Activated CD8-positive, alpha-beta memory T cell treated with anti-CD3 and anti-CD28 coated beads, Interleukin-2, amount 10 ng/mL, durations not matched to agents 7 days and 5 days (primary cell): ENCODE measurements around the gene SPEM1. TPM values are rescaled to one million over a fixed set of nuclear protein-coding genes. Genes with fewer than 3 reads are reported as not detected.

ENCODE experiments used
- ATAC-seq: fragments of 150-1000 bp; cut with Tn5 transposase; one replicate; pipeline ENCODE4 v1.10.0; 2021; ENCODE audit warnings: moderate library complexity
- CTCF ChIA-PET: fragments of 350-600 bp; sonication (Branson Sonifier 250); formaldehyde crosslinking; loops from one replicate; lab custom pipeline; 2021; ENCODE audit warnings: antibody characterized with exemption; lab: Charles Lee
- DNase-seq: peaks from one replicate; pipeline ENCODE4 v3.0.0-alpha.2; 2020
- H3K27ac Mint-ChIP-seq: one replicate; pipeline ENCODE4 v1.8.0; 2021; ENCODE audit warnings: mild to moderate bottlenecking, mixed read lengths
- H3K27me3 Mint-ChIP-seq: one replicate; pipeline ENCODE4 v1.8.0; 2021; ENCODE audit warnings: mixed read lengths
- H3K36me3 Mint-ChIP-seq: one replicate; pipeline ENCODE4 v1.8.0; 2021; ENCODE audit warnings: mild to moderate bottlenecking, mixed read lengths
- H3K4me1 Mint-ChIP-seq: one replicate; pipeline ENCODE4 v1.8.0; 2021; ENCODE audit warnings: mixed read lengths
- H3K4me3 Mint-ChIP-seq: one replicate; pipeline ENCODE4 v1.8.0; 2021; ENCODE audit warnings: mild to moderate bottlenecking, moderate library complexity, mixed read lengths
- H3K9me3 Mint-ChIP-seq: one replicate; pipeline ENCODE4 v1.8.0; 2022; ENCODE audit warnings: low read depth, mixed read lengths
- total RNA-seq, 2 experiments: library from RNA; stranded (reverse); gene quantifications; one replicate each; pipeline ENCODE4 v1.2.3, GENCODE V29; 2021

Gene SPEM1
- total RNA-seq, 2 experiments from 2014 or later, result not detected

- H3K27me3 Mint-ChIP-seq, result no peaks in the 10 kb centered on the region
- CTCF ChIA-PET, result interaction anchor here (0.6 to 2.3 kb wide), 2 partner anchors 83 to 170 kb away, joined by 3 to 6 read pairs; no protein-coding TSS in a partner anchor
- H3K36me3 Mint-ChIP-seq, result peaks cover 4% of the 10 kb centered on the region
- no peak overlapping the region for H3K4me3 Mint-ChIP-seq
- H3K9me3 Mint-ChIP-seq, result no peaks in the 10 kb centered on the region
- ATAC-seq (no peak), DNase-seq (no peak)
- H3K27ac Mint-ChIP-seq, result no peak overlapping the region
- peaks cover 18% of the 10 kb centered on the region for H3K4me1 Mint-ChIP-seq
These were observed 29.9 kb upstream of the SPEM1 start for GRCh38 chr17:7389924-7390910.

DNA sequence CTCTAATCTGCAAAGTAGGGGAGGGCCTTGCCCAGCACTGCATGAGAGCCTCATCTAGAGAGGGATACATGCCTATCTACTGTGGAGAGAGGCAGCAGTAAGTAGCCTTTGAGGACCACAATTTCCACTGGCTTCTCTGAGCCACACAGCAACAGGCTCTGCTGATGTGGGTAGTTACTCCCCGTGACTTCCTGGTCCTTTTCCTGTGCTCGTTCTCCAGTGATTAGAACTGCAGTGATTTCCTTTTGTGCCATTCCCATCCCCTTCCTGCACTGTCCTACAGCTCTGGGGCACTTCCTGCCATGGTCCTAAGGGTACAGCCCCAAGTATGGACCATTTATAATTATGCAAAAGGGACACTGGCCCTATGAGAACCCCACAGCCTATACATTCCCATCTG is 28.8 kb upstream of the SPEM1 start:
- Mint-ChIP-seq H3K4me1 (peaks cover 18% of the 10 kb centered on the region), H3K27me3 (no peaks in the 10 kb centered on the region), H3K4me3 (no peak overlapping the region), H3K9me3 (no peaks in the 10 kb centered on the region), H3K27ac (no peak overlapping the region), H3K36me3 (peaks cover 4% of the 10 kb centered on the region)
- no peak for DNase-seq
- CTCF ChIA-PET, result interaction anchor here (0.6 kb wide), 1 partner anchor 82 kb away, joined by 3 read pairs; no protein-coding TSS in a partner anchor
- no peak for ATAC-seq

- Mint-ChIP-seq H3K27me3 (no peaks in the 10 kb centered on the region), H3K9me3 (no peaks in the 10 kb centered on the region), H3K4me3 (peak overlapping the region; percentile 94), H3K27ac (no peak overlapping the region), H3K4me1 (peaks cover 18% of the 10 kb centered on the region), H3K36me3 (peaks cover 4% of the 10 kb centered on the region)
- DNase-seq (no peak), ATAC-seq (no peak)
- CTCF ChIA-PET, result interaction anchor here (0.7 to 2.6 kb wide), 7 partner anchors 8 to 295 kb away, joined by 3 to 11 read pairs (median 5); partner anchors contain the start of genes SENP3, TMEM256 and WRAP53
These were observed 27.2 kb upstream of the SPEM1 start for GRCh38 chr17:7392696-7393612.

GRCh38 chr17:7393613-7394451 is 26.3 kb upstream of the SPEM1 start:
- Mint-ChIP-seq H3K36me3 (peaks cover 4% of the 10 kb centered on the region), H3K27me3 (no peaks in the 10 kb centered on the region), H3K4me1 (peaks cover 18% of the 10 kb centered on the region), H3K4me3 (peak overlapping the region; percentile 94), H3K9me3 (no peaks in the 10 kb centered on the region), H3K27ac (peak overlapping the region; percentile 84)
- CTCF ChIA-PET, result interaction anchor here (1.1 to 2.6 kb wide), 8 partner anchors 9 to 294 kb away, joined by 3 to 11 read pairs (median 4); partner anchors contain the start of genes SENP3, TMEM256 and WRAP53
- DNase-seq (peak; percentile 57), ATAC-seq (peak; percentile 45)

DNA sequence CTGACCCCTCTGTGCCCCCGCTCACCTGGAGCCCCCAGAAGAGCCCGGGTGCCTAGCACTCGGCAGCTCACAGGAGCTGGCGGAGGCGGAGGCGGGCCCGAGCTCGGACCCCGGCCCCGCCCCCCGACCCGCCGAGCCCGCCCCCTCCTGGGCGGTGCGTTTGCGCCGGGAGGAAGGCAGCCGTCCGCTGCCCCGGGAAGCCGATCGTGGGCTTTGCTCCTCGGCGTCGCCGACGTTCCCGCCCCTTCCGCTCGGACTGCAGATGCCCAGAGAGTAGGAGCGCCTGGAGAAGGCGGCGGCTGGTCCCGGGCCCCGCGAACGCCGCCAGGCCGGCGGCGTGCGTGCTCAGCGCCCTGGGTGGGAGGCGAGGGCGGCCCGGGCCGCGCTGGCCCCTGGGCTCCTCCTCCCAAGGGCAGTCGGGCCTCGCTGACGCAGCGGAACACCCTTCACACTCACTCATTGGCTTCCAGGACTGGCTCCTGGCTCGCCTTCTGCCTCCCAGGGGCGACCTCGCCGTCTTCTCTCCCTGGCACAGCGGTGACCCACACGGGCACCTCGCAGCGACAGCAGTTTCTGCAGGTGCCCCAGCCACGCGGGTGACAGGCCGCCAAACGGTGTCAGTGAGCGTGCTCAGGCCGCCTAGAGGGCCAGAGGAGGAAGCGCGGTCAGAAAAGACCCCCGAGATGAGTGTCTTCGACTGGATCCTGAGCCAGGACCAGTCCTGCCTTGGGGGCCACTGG is 25.5 kb upstream of the SPEM1 start, which contains the start of gene PLSCR3:
TSS of gene PLSCR3 (minus strand) at position 74 of the 740 bp plus-strand sequence. CDS start 415 bp downstream, outside the sequence.
- H3K4me3 Mint-ChIP-seq, result peak within 1 kb of the TSS; percentile 94
- H3K9me3 Mint-ChIP-seq, result no peaks in the 10 kb centered on the region
- peaks cover 3% of the 10 kb centered on the region for H3K36me3 Mint-ChIP-seq
- CTCF ChIA-PET, result interaction anchor here (1.2 to 2.6 kb wide), 7 partner anchors 10 to 294 kb away, joined by 3 to 11 read pairs (median 5); partner anchors contain the start of genes SENP3 and WRAP53
- peaks cover 18% of the 10 kb centered on the region for H3K4me1 Mint-ChIP-seq
- H3K27me3 Mint-ChIP-seq, result no peaks in the 10 kb centered on the region
- DNase-seq, result peak; percentile 86
- ATAC-seq, result peak; percentile 92
- peak within 1 kb of the TSS; percentile 85 for H3K27ac Mint-ChIP-seq

- DNase-seq (no peak), ATAC-seq (no peak)
- no peak overlapping the region for H3K4me3 Mint-ChIP-seq
- CTCF ChIA-PET, result interaction anchor here (3.0 kb wide), 1 partner anchor 40 kb away, joined by 16 read pairs; the partner anchor contains the start of gene TMEM102
- H3K27ac Mint-ChIP-seq, result no peak overlapping the region
- peaks cover 18% of the 10 kb centered on the region for H3K4me1 Mint-ChIP-seq
- H3K36me3 Mint-ChIP-seq, result no peaks in the 10 kb centered on the region
- H3K9me3 Mint-ChIP-seq, result no peaks in the 10 kb centered on the region
- no peaks in the 10 kb centered on the region for H3K27me3 Mint-ChIP-seq
These were observed 24.0 kb upstream of the SPEM1 start for GRCh38 chr17:7396147-7396546.

GRCh38 chr17:7398612-7399011 is 21.5 kb upstream of the SPEM1 start:
- Mint-ChIP-seq H3K27ac (no peak overlapping the region), H3K27me3 (no peaks in the 10 kb centered on the region)
- CTCF ChIA-PET, result interaction anchor here (1.0 to 3.0 kb wide), 4 partner anchors 37 to 162 kb away, joined by 4 to 16 read pairs (median 6); partner anchors contain the start of gene TMEM102

DNA sequence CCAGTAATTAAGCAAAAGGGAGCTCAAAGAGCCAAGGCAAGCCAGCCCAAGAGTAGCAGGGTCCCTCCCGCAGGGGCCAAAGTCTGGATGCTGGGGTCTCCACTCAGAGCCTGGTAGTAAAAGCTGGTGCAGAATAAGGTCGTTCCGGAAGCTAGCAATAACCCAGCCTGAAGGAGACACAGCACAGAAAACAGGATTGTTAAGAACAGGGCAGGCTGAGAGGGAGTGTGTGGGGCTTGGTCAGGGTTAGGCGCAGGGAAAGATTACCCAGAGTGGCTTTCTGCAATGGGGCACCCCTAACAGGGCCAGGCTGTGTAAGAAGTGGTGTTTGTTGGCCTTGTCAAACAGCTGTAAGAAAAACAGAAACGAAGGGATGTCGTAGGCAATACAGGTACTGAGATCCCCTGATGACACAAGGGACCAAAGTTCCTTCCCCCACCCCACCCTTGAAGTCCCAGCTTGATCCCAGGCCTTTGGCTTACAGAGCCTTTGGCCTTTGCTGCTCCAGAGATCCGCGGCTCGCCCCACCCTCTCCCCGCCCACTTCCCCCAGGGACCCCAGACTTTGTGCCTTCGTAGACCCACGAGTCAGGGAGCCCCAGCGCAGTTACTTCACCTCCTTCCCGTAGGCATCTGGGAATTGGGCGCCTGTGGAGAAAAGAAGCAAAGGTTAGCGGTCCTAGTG is 16.9 kb upstream of the SPEM1 start:
- Mint-ChIP-seq H3K4me3 (peak overlapping the region; percentile 88), H3K9me3 (no peaks in the 10 kb centered on the region), H3K4me1 (peaks cover 15% of the 10 kb centered on the region), H3K27me3 (peaks cover 9% of the 10 kb centered on the region), H3K36me3 (no peaks in the 10 kb centered on the region), H3K27ac (peak overlapping the region; percentile 95)
- DNase-seq (peak; percentile 61), ATAC-seq (no peak)
- CTCF ChIA-PET, result interaction anchor here (1.0 to 4.0 kb wide), 7 partner anchors 14 to 186 kb away, joined by 3 to 34 read pairs (median 5); partner anchors contain the start of genes SOX15 and TMEM102

More at GRCh38 chr17:7398612-7399011, 21.5 kb upstream of the SPEM1 start:
- no peaks in the 10 kb centered on the region for H3K9me3 Mint-ChIP-seq
- DNase-seq, result no peak
- no peaks in the 10 kb centered on the region for H3K36me3 Mint-ChIP-seq
- H3K4me3 Mint-ChIP-seq, result no peak overlapping the region
- no peak for ATAC-seq
- H3K4me1 Mint-ChIP-seq, result peaks cover 14% of the 10 kb centered on the region

DNA sequence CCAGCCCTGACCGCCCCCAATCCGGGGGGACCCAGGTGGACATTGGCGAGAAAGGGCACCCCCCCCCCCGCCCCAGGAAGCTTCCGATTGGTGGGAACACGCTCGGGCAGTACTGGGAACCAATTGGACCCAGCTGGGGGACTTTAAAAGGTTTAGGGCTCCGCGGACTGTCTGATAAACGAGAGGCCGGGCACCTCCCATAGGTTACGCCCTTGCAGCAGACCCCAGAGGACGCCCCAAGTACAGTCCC is 16.5 kb upstream of the SPEM1 start:
- CTCF ChIA-PET, result interaction anchor here (0.7 to 4.0 kb wide), 9 partner anchors 11 to 157 kb away, joined by 3 to 34 read pairs (median 3); partner anchors contain the start of gene TMEM102
- DNase-seq (no peak), ATAC-seq (no peak)
- H3K4me3 Mint-ChIP-seq, result peak overlapping the region; percentile 88
- peaks cover 15% of the 10 kb centered on the region for H3K4me1 Mint-ChIP-seq
- peak overlapping the region; percentile 95 for H3K27ac Mint-ChIP-seq
- H3K9me3 Mint-ChIP-seq, result no peaks in the 10 kb centered on the region
- H3K27me3 Mint-ChIP-seq, result peaks cover 9% of the 10 kb centered on the region
- no peaks in the 10 kb centered on the region for H3K36me3 Mint-ChIP-seq

DNA sequence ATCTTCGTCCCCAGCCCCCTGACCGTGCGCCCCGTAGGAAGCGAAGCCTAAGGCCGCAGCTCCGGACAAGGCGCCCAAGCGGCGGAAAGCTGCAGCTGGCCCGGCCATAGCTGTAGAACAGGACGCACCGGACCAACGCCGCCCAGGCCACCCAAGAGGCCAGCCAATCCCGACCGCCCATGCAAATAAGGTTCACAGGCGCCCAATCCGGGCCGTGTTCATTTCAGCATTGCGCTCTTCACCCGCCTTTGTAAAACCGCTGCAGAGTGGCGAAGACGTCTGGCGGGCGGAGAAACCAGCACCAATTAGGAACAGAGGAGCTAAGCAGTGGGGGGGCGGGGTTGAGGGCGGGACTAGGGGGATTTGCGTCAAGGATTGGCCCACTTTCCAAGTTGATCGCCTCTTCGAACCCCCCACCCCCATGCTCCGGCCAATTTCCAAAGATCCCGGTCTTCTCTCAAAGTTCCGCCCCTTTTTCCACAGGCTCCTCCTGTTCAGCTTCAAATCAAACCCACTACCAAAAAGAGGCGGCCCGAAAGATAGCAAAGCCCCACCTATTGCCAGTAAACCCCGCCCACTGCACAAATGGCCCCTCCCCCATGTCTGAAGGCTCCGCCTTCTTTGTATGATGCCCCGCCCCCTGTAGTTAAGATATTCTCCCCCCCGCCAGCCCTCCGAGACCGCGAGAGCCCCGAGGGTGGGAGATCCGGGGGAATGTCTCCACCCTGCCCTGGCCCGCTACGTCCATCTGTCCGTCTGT is 16.0 kb upstream of the SPEM1 start, which contains the start of gene TMEM256:
TSS of gene TMEM256 (minus strand) at position 121 of the 760 bp plus-strand sequence. CDS start at position 108, 13 bp downstream.
- Mint-ChIP-seq H3K36me3 (no peaks in the 10 kb centered on the region), H3K4me1 (peaks cover 15% of the 10 kb centered on the region), H3K27ac (peak within 1 kb of the TSS; percentile 95), H3K9me3 (no peaks in the 10 kb centered on the region), H3K4me3 (peak within 1 kb of the TSS; percentile 88), H3K27me3 (peaks cover 9% of the 10 kb centered on the region)
- CTCF ChIA-PET, result interaction anchor here (0.6 to 4.0 kb wide), 11 partner anchors 11 to 283 kb away, joined by 3 to 34 read pairs (median 3); partner anchors contain the start of genes TMEM102 and TP53
- peak; percentile 94 for ATAC-seq
- DNase-seq, result peak; percentile 99
